K562 (cell line): ENCODE data around the gene SSR2. TPM values are rescaled to one million over a fixed set of nuclear protein-coding genes. Genes with fewer than 3 reads are reported as not detected.
A peak's percentile ranks its signal among the peaks of the same experiment; 100 is the strongest.

Source experiments
- ATAC-seq: fragments of 200-7000 bp; cut with Tn5 transposase; 3 replicates; pipeline ENCODE4 v1.9.1; 2020; ENCODE audit warnings: moderate library complexity
- BruUV-seq: library from RNA; stranded (reverse); fragments of 400-500 nt; replicated peaks from 2 replicates; lab custom pipeline; 2021; lab: Mats Ljungman, UMichigan
- CTCF ChIA-PET: fragments of 300-600 bp; formaldehyde crosslinking; extraction: SDS; loops from one replicate; lab custom pipeline; 2021; ENCODE audit warnings: low intra/inter-chr PET ratio; lab: Yijun Ruan, JAX
- POLR2A ChIA-PET: fragments of 300-600, 350-650 bp; sonication (Branson Sonifier 250); formaldehyde crosslinking; extraction: SDS; loops from one replicate; lab custom pipeline; 2021; ENCODE audit warnings: antibody characterized with exemption, inconsistent platforms; lab: Yijun Ruan, JAX
- DNase-seq, 4 experiments: peaks; one replicate each; pipeline versions ENCODE4 v3.0.0 to v3.0.0-alpha.2; 2011 to 2018; ENCODE audit warnings: low spot score in 3 of 4, mixed read lengths in 3 of 4; ENCODE audit errors: extremely low read depth in 1 of 4
- FAIRE-seq: peaks from 2 replicates; lab custom pipeline; 2011; peaks lifted over from hg19 to GRCh38; lab: Jason Lieb, UNC
- H2AFZ ChIP-seq: 2 replicates; pipeline ENCODE4 v1.6.0; 2011; ENCODE audit warnings: low read depth, low read length, control low read depth, inconsistent platforms
- H3K27ac ChIP-seq: fragments of 200-600 bp; 3 replicates; pipeline ENCODE4 v1.8.0; 2011; ENCODE audit warnings: low read depth, mild to moderate bottlenecking, control low read depth, inconsistent platforms, low read length, moderate library complexity, mixed read lengths; ENCODE audit errors: extremely low read depth
- H3K27me3 ChIP-seq, 2 experiments: fragments of 300-600 bp in 1 of 2; 2 replicates in 1 of 2; 3 replicates in 1 of 2; pipeline versions ENCODE4 v1.6.0 to v1.8.0; 2011; ENCODE audit warnings: inconsistent platforms in 2 of 2, low read length in 2 of 2, mild to moderate bottlenecking in 1 of 2, mixed read lengths in 1 of 2, moderate library complexity in 1 of 2; ENCODE audit not compliant: control insufficient read depth in 2 of 2, insufficient read depth in 2 of 2
- H3K36me3 ChIP-seq: fragments of 300-600 bp; 3 replicates; pipeline ENCODE4 v1.8.0; 2011; ENCODE audit warnings: mild to moderate bottlenecking, low read length, inconsistent platforms; ENCODE audit not compliant: control insufficient read depth, insufficient read depth
- H3K4me1 ChIP-seq, 2 experiments: fragments of 200-600 bp in 1 of 2; replicated peaks in 1 of 2; 2 replicates in 1 of 2; 3 replicates in 1 of 2; pipeline versions ENCODE4 v1.5.1 to v1.8.0; 2011; ENCODE audit warnings: inconsistent platforms in 2 of 2, low read length in 2 of 2, mild to moderate bottlenecking in 1 of 2, mixed read lengths in 1 of 2, moderate library complexity in 1 of 2; ENCODE audit not compliant: control insufficient read depth in 2 of 2, insufficient read depth in 2 of 2
- H3K4me2 ChIP-seq: 2 replicates; pipeline ENCODE4 v1.6.1; 2011; ENCODE audit warnings: low read length, control low read depth, inconsistent platforms, mixed read lengths; ENCODE audit not compliant: insufficient read depth
- H3K4me3 ChIP-seq: fragments of 200-600 bp; sonication (generic), shearing (Covaris generic); 2 replicates; pipeline ENCODE4 v1.5.1; 2016; ENCODE audit warnings: control low read depth, inconsistent platforms
- H3K79me2 ChIP-seq: fragments of 200-600 bp; 3 replicates; pipeline ENCODE4 v1.8.0; 2011; ENCODE audit warnings: low read length, inconsistent platforms; ENCODE audit not compliant: control insufficient read depth, insufficient read depth
- H3K9ac ChIP-seq, 2 experiments: 2 replicates each; pipeline versions ENCODE4 v1.6.0 to v1.6.1; 2011; ENCODE audit warnings: low read depth in 2 of 2, low read length in 2 of 2, control low read depth in 1 of 2, inconsistent platforms in 1 of 2, mild to moderate bottlenecking in 1 of 2, mixed read lengths in 1 of 2; ENCODE audit not compliant: insufficient read depth in 1 of 2
- H3K9me1 ChIP-seq: one replicate; pipeline ENCODE4 v1.6.0; 2011; ENCODE audit warnings: inconsistent platforms, mild to moderate bottlenecking, low read length, moderate library complexity; ENCODE audit not compliant: control insufficient read depth, insufficient read depth
- H3K9me3 ChIP-seq: replicated peaks from 2 replicates; pipeline ENCODE4 v1.5.1; 2011; ENCODE audit warnings: low read depth, low read length, inconsistent platforms; ENCODE audit not compliant: control insufficient read depth, insufficient read depth
- H4K20me1 ChIP-seq: replicated peaks from 2 replicates; pipeline ENCODE4 v1.6.1; 2011; ENCODE audit warnings: low read length, inconsistent platforms, mixed read lengths; ENCODE audit not compliant: control insufficient read depth, insufficient read depth
- BMI1 ChIP-seq: fragments of 150-350 bp; IDR thresholded peaks from 2 replicates; pipeline ENCODE4 v1.6.1; 2014; ENCODE audit warnings: low read length
- FOXK1 ChIP-seq: sonication (generic); formaldehyde crosslinking; IDR thresholded peaks from 2 replicates; pipeline ENCODE4 v1.8.0; 2022; ENCODE audit warnings: missing genetic modification reagents, mild to moderate bottlenecking, borderline replicate concordance
- MTA3 ChIP-seq: fragments of 450-650 bp; formaldehyde crosslinking; IDR thresholded peaks from 2 replicates; pipeline ENCODE4 v1.6.1; 2017; ENCODE audit warnings: mild to moderate bottlenecking, borderline replicate concordance
- ZBTB7A ChIP-seq: IDR thresholded peaks from 2 replicates; pipeline ENCODE4 v1.6.1; 2011; ENCODE audit warnings: low read depth, mild to moderate bottlenecking, low read length, moderate library complexity, borderline replicate concordance; ENCODE audit not compliant: control insufficient read depth
- WGBS: fragments of 100-300 bp; shearing (Covaris generic); methylation state at CpG from one replicate; pipeline ENCODE4 v1.1.6; 2016; ENCODE audit warnings: low coverage, mixed read lengths; ENCODE audit not compliant: insufficient coverage; ENCODE audit errors: missing lambda C conversion rate; 5-methylcytosine and 5-hydroxymethylcytosine counted together
- in situ Hi-C: fragments of 300-500 bp; cut with MboI; formaldehyde crosslinking; loops from 4 replicates; pipeline ENCODE4 v1.15.0; 2018; ENCODE audit warnings: inconsistent platforms, mixed read lengths
- intact Hi-C: fragments of 100-400 bp; cut with micrococcal nuclease; formaldehyde crosslinking; loops from 2 replicates; pipeline ENCODE4 v1.14.2; 2022
- polyA plus RNA-seq, 8 experiments: library from polyadenylated mRNA; depleted of rRNA in 4 of 8; stranded (reverse) in 5 of 8; unstranded in 3 of 8; fragments of >200 nt; fragmentation: Nextera tagmentation in 2 of 8; fragmentation: Illumina TruSeq in 1 of 8; extraction: Ambion mirVana in 2 of 8; extraction: Trizol in 1 of 8; gene quantifications; 2 replicates each; pipeline versions ENCODE4 v1.2.1 to v1.2.3, GENCODE V29; 2011 to 2014; ENCODE audit warnings: inconsistent platforms in 1 of 8, missing spikeins in 1 of 8
- total RNA-seq, 7 experiments: library from RNA; depleted of rRNA in 6 of 7; stranded (reverse); fragments of >200 nt in 6 of 7; fragmentation: Illumina TruSeq in 2 of 7; extraction: Trizol in 2 of 7; gene quantifications; 2 replicates each; pipeline versions ENCODE4 v1.2.1 to v1.2.3, GENCODE V29; 2011 to 2021; ENCODE audit warnings: low replicate concordance in 1 of 7

The SSR2 gene
- total and polyA plus RNA-seq, 9 of the 15 experiments (the other 6 are each of a cell fraction or from before 2014, with no cell fraction given), result 161 to 411 (median 240) TPM

GRCh38 chr1:156002188-156002911 is 18.4 kb downstream of the SSR2 start:
- CTCF ChIA-PET, result no interaction called here
- 0 out of 2 replicates have a peak, but pooled peaks have one; percentile 1 for TF ChIP-seq FOXK1 (CRISPR knock-in tag)
- no peak for TF ChIP-seq BMI1
- 0 out of 2 replicates have a peak, but pooled peaks have one; percentile 0 for TF ChIP-seq MTA3
- TF ChIP-seq ZBTB7A, result 0 out of 2 replicates have a peak, but pooled peaks have one; percentile 18
- H3K9me1 ChIP-seq, result no peaks in the 10 kb centered on the region
- no peaks in the 10 kb centered on the region for H3K9me3 ChIP-seq
- POLR2A ChIA-PET, result interaction anchor here (0.7 to 4.0 kb wide), 9 partner anchors 14 to 642 kb away, joined by 3 to 19 read pairs (median 5); partner anchors contain the start of genes KHDC4 and SSR2
- FAIRE-seq, result no peak
- peak overlapping the region in 1 of 2 experiments; percentile 52; a peak in 2 of 4 replicates for H3K9ac ChIP-seq
- no peak overlapping the region for H3K4me3 ChIP-seq
- in situ Hi-C loops (no loop called here), intact Hi-C loops (loop anchor here (5.0 kb wide), 1 partner anchor 65 kb away; no protein-coding TSS in a partner anchor)
- 54% methylated on average over 3 of the region's 3 CpGs for WGBS
- H3K36me3 ChIP-seq, result no peaks in the 10 kb centered on the region
- peak overlapping the region; percentile 96 for H2AFZ ChIP-seq
- no peaks in the 10 kb centered on the region for H3K79me2 ChIP-seq
- H3K27me3 ChIP-seq, result no peaks in the 10 kb centered on the region
- peaks cover 22 to 34% of the 10 kb centered on the region in 2 experiments; a peak in 4 of 5 replicates for H3K4me1 ChIP-seq
- H4K20me1 ChIP-seq, result no peaks in the 10 kb centered on the region
- DNase-seq, result no peak
- peak; percentile 12 for ATAC-seq
- peak overlapping the region; percentile 68; the same call in 1 of the 3 replicates for H3K27ac ChIP-seq
- BruUV-seq, result no TSS peak
- H3K4me2 ChIP-seq, result 0 out of 2 replicates have a peak overlapping the region, but pooled peaks have one; percentile 58
